Forelimb muscle (tissue), 1 donor: ENCODE measurements around the gene SLC18A3. TPM values are rescaled to one million over a fixed set of nuclear protein-coding genes. Genes with fewer than 3 reads are reported as not detected.

Source experiments
- DNase-seq: peaks from one replicate; pipeline ENCODE4 v3.0.0-alpha.2; 2013; ENCODE audit warnings: low read depth
- polyA plus RNA-seq: library from polyadenylated mRNA; unstranded; fragments of 120-200 nt; gene quantifications from one replicate; pipeline ENCODE4 v1.2.1, GENCODE V29; 2013; ENCODE audit not compliant: insufficient read length

The SLC18A3 gene
- polyA plus RNA-seq, 1 donor, result not detected

- no peak for DNase-seq
Measured at GRCh38 chr10:49651039-49651835, 41.1 kb downstream of the SLC18A3 start.

- no peak for DNase-seq
Measured at GRCh38 chr10:49651917-49652316, 41.8 kb downstream of the SLC18A3 start.

- DNase-seq, result no peak
Measured at GRCh38 chr10:49652421-49653272, 42.5 kb downstream of the SLC18A3 start.

- no peak for DNase-seq
Measured at GRCh38 chr10:49653273-49653929, 43.3 kb downstream of the SLC18A3 start.

GRCh38 chr10:49654036-49654693, 44.1 kb downstream of the SLC18A3 start:
- DNase-seq, result no peak

GRCh38 chr10:49655099-49655498, 45.0 kb downstream of the SLC18A3 start:
- no peak for DNase-seq

- no peak for DNase-seq
Measured at GRCh38 chr10:49656845-49657493, 46.9 kb downstream of the SLC18A3 start.

- no peak for DNase-seq
Measured at GRCh38 chr10:49657606-49658005, 47.5 kb downstream of the SLC18A3 start.

GRCh38 chr10:49661140-49661856, 51.2 kb downstream of the SLC18A3 start:
- no peak for DNase-seq

Other genes starting within 250 kb of the SLC18A3 start
- gene DRGX, start 214.2 kb upstream of the SLC18A3 start, polyA plus RNA-seq, result not detected
- 10.6 TPM for gene ERCC6, start 71.2 kb upstream of the SLC18A3 start, polyA plus RNA-seq
- not detected for gene CHAT, start 3.7 kb downstream of the SLC18A3 start, polyA plus RNA-seq
- gene C10orf53, start 69.3 kb downstream of the SLC18A3 start, polyA plus RNA-seq, result not detected
- 0.66 TPM for gene OGDHL, start 152.0 kb downstream of the SLC18A3 start, polyA plus RNA-seq